Activated CD8-positive, alpha-beta memory T cell treated with anti-CD3 and anti-CD28 coated beads, Interleukin-2, amount 50 U/mL, for 1 hour (primary cell): ENCODE results near the gene ELL2.
"Not testable (repeated sequence)": the region's sequence is repeated elsewhere in the genome, so short reads cannot be mapped to it uniquely, and the experiment has no call there.

ENCODE experiments used
- DNase-seq: peaks from one replicate; pipeline ENCODE4 v3.0.0-alpha.2; 2020; ENCODE audit errors: extremely low read depth

The ELL2 gene

DNA sequence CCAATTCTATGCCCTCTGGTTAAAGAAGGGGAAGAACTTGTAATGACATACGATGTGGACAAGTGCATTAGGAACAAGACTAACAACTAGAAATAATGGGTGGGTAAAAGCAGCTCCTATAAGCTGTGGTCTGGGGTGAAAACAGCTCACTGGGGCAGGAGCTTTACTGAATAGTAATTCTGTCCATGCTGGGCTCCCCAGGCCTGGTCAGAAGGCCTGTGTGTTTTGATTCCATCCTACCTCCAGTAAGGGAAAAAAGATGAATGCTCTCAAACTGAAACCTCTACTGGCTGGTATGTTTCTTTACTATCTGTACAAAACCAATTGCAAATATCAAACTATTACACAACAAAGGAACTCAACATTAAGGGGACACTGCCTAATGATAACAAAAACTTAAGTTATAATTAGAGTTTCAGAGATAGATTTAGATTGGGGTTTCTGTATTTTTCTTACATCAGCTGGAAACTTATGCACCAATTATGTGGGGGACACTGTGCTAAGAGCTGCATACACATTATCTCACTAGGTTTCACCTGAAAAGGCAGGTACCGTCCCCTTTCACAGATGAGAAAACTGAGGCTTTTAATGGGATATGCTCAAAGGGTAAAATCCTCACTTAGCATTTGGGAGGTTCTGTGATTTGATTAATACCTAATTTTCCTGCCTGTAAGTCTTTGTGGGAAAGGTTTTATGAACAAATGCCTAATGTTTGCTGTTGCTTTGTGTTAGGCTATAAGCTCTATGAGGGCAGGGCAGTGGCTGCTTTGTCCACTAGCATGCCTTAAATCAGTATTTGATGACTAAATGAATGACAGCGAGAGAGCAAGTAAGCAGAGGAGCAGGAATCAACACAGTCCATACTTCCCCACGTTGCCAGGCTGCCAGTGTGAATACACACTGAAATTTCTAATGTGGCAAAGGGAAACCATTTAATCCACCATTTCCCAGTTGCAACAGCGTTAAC lies 53.6 kb downstream of the ELL2 start:
- no peak for DNase-seq

DNA sequence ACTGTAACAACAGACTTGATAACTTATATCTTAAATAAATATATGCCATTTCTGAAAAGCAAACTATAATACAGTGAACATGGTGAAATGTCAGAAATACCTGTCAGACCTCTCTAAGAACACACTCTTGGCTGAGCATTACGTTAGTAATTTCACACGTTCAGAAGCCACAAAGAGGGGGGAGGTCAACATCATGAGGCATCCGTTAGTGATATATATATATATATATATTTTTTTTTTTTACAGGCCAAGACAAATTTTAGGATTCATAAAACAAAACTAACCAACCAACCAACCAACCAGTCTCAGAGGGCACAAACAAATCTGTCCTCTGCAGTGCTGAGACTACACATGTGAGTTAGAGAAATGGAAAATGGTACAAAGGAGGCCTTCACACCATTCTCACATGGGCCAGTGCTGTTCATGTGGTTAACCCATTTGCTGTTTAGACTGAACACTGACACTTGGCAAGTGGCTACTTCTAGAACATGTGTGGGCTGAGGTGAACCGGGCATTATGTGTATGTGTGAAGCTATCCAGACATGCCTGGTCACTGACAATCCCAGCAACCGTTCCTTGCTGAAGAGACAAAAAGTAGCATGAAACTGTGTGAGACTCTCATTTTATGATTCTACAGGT lies 54.5 kb downstream of the ELL2 start:
- no peak for DNase-seq

DNA sequence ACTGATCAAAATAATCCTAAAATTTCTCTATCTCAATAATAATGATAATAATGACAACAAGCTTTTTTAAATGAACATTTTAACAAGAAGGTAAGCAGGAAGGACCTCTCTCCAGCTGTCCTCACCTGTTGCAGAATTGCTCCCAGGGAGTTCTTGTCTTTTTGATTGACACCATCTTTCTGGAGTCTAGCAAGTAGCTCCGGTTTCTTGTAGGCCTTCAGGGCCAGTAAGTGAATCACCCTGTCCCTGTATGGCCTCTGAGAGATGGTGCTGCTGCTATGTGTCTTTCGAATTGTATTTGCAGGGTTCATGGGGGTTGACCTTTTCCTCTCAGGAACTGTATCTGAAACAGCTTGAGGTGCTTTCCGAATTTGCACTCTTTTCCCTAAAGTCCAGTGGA lies 55.3 kb downstream of the ELL2 start:
- not testable (repeated sequence) for DNase-seq

DNA sequence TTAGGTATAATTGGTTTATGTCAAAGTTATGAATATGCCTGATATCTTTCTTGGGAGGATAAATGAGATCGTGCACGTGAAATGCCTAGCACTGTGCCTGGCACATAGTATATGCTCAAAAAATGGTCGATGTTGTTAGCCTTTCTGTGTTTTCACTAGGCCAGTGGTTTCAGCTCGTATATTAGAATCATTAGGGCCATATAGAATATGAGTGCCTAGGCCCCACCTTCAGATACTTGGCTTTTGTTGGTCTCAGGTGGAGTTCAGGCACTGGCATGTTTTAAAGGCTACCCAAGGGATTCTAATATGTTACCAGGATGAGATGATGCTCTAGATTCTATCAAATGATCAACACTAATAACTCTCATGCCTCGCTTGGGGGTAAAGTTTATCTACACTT lies 56.8 kb downstream of the ELL2 start:
- DNase-seq = no peak

DNA sequence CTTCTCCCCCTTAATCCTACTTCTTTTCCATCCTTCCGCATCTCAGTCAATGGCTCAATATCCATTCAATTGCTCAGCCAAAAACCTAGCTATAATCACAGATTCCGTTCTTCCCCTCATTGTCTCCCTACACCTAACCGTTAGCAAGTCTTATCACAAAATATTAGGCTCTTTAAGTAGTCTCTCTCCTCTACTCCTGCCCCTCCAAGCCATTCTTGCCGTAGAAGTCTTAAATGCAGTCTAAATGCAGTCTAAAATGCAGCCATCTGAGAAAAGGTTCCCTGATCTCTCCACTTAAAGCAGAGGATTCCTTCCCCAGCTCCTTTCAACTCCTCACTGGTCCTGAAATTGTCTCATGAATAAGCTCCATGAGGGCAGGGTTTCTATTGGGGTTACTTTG lies 57.8 kb downstream of the ELL2 start:
- DNase-seq = no peak

DNA sequence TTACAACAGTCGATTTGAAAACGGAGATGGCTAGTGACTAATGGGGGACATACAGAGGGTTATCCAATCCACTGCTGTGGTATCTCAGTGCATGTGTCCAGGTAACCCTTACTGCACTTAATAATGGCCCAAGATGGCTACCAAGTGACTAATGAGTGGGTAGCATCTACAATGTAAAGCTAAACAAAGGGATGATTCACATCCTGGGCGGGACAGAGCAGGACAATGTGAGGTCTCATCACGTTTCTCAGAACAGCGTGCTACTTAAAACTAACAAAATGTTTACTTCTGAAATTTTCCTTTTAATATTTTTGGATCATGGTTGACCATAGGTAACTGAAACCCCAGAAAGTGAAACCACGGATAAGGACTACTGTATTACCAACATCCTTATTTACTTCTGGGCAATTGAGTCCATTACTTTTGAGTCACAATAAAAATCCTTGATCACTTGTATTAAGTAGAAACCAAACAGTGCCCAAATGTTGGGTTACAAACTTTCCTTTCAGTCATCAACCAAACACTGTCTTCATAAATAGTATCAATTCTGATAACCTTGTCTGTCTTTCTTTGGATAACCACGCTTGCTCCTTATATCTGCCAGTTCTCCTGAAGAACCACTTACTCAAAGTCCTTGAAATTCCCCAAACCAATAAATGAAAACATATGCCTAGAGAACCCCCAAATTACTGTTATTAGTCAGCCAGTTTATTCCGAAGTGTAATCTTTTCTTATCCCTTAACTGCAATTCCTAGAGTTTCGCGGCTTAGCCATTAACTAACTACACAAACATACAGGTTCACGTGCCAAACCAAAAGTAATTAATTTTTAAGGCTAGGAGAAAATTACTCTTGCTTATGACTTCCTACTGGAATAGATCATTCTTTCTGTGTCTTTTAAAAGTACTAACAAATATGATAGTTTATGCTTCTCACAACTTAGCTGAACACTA lies 59.7 kb downstream of the ELL2 start:
- DNase-seq = no peak

DNA sequence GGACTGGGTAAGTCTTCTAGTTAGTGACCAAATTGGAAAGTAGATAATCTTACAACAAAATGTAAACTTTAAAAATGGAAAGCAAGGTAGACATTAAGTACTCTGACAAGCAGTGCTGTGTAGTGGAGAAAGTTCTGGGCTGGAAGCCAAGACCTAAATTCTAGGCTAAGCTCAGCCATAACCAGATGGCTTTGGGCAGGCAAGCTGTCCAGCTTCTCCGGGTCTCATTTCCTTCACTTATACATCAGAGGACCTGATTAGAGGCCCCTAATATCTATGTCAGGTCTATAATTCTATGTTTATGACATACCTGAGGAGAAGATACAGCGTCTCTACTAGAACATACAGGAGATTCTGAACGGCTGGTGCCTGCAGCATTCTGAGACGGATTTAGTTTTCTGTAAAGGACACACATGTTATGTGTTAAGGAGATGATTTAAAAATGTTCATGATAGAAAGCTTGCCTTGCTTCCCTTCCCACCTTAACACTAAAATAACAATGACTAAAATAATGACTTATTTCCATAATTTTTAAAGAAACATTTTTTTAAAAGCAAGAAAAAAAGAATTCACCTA lies 61.2 kb downstream of the ELL2 start:
- no peak for DNase-seq

DNA sequence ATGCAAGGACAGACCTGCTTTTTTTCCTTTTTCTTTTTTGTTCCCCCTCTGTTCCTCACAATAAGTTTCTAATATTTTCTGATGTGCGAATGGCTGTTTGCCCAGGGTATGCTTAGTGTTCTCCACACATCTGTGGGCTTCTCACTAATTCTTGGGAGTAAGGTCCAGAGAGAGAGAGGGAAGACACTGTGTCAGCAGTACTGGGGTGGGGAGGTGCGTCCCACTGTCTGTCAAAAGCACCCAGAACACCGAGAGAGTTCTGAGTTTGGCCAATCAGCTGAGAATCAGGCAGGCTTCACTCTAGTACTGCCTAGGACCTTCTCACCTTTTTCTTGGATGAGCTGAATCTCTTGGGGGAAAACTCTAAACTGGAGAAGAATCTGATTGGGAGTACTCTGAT lies 61.8 kb downstream of the ELL2 start:
- no peak for DNase-seq

DNA sequence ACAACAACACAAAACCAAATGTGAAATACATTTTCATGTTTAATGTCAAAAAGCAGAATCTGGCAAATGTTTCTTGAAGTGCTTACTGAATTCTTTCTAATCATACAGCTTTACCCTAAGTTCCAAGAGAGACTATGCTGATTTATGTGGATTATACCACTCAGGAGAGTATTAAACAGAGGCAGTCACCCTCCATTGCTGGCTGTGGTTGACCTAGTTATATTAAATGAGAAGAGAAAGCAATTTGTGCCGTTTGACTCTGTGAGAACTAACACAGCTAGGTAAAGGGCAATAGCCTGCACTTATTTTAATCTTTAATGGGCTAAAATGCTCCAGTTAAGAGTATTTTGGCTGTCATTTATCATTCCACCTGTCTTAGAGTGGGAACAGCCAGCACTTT lies 62.6 kb downstream of the ELL2 start:
- no peak for DNase-seq

DNA sequence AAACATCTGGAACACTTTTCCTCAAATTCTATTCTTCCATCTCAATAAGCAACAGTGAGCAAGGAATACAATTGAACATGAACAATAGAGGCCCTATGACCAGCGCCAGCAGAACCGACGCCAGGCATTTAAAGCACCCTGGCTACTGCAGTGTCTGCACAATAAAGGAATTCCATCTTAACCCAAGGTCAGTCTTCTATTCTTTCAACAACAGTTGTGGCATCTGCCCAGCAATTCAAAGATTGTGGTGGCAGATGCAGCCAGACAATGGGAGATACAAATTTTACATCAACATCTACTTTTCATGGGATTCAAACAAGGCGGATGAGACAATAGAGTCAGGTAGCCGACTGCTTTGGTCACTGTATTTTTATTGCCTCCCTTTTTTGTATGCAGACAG lies 65.9 kb downstream of the ELL2 start:
- DNase-seq = no peak

DNA sequence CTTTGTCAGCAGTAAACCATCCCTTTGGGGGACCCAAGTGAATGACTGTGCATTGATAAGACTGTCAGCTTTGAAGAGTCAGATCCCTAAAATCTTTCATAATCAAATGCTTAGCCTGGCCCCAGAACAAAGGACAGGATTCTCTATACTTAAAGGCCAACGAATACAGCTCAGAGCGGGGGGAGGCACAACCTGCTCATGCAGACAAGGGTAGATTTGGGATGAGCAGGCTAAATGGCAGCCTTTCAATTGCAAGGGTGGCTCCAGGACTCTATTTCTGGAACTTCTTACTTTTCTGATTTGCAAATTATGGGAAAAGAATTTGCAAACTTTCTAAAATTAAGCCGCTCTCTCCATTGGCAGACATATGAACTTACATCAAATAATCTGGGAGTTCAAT lies 66.4 kb downstream of the ELL2 start:
- DNase-seq = no peak

DNA sequence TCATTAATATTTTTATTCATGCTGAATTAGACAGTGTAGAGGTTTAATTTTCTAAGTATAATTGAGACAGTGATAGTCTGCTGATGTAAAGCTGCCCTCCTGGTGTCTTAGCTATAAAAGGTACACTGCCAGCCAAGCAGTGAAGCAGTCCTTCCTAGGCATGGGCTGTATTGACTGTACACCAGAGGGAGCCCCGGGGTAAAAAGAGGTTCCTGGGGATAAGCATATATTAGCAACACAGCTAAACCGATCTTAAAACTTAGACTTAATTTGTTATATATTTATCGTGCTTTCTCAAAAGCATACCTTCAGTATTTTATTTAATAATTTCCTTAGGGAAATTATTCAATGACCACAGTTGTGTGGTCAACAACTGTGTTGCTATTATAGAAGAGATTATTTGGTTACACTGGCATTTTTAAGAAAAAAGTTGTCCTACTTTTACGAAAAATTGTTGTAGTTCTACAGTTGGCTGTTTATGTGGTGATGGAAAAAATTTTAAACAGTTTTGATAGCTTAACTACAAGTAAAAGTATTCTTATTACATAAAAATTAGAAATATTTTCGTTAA lies 68.8 kb downstream of the ELL2 start:
- no peak for DNase-seq

DNA sequence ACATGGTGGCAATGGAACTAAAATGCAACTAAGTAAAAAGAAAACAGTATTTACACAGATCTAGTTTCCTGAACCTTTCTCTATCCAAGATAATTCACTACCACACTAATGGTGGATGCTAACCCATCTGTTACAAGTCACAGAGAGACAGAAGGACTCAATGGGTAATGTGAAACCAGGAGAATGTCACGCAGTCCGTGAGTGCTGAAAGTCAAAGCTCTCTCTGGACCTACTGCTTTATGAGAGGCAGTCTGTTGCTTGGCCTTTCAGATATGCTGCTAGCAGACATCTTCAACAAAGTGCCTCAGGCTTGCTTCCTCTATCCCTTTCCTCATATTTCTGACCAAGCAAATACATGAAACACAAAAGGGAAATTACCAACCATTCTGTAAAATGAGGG lies 70.2 kb downstream of the ELL2 start:
- no peak for DNase-seq

DNA sequence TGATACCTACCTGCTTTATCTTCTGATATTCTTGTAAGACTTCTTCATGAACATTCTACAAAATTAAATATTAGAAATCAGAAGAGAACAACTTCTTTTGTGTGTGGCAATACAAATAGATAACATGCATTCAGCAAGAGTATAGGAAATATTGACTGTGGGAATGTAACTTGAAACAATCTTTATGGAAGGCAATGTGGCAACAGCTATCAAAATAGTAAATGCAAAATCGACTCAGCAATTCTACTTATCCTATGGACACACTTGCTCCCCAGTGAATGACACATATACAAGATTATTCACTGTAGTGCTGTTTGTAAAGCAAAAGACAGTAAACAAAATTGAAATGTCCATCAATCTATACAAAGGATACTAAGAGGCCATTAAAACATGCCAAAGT lies 72.6 kb downstream of the ELL2 start:
- DNase-seq = no peak

DNA sequence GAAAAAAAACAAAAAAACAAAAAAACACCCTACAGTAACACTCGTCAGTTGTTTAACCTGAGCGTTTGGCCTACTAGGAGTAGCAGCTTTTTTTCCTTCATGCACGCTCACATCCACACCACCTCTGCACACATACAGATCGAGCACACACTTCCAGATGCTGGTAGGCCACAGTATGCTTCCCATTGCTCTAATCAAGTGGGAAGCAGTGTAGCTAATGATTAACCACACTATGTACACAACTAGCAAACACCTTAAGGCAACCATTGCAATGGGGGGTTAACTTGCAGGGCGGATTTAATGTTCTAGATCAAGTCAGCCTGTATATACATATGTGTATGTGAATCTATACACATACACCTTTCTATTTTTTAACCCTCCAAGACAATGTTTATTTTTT lies 73.7 kb downstream of the ELL2 start:
- DNase-seq = no peak

DNA sequence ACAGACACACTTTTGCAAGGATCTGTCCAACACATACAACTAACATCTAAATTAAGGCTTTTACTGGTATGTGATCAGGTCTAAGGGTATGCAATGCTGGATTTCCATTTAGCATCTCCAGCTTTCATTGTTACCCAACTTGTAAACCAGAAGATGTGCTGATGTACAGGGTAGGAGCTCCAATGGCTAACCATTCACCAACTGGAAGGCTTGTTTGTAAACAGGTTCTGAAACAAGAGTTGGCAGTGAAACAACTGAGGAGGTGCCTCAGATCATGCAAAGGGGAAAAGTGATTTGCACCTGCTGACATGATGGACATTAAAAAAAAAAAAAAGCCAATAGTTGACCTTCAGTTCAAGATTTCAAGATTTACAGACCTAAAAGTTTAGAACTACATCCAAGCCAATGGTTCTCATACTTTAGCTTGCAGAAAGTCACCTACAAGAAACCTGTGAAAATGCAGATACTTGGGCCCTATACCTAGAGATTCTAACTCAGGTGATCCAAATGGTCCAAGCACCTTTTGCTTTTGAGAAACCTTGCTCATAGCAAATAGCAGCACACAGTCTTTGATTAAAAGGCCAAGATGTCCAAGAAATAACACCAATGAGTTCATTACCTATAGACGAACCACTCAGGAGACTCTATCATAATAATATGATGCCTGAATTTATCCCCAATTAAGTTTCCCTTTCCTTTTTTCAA lies 75.2 kb downstream of the ELL2 start:
- DNase-seq = no peak

DNA sequence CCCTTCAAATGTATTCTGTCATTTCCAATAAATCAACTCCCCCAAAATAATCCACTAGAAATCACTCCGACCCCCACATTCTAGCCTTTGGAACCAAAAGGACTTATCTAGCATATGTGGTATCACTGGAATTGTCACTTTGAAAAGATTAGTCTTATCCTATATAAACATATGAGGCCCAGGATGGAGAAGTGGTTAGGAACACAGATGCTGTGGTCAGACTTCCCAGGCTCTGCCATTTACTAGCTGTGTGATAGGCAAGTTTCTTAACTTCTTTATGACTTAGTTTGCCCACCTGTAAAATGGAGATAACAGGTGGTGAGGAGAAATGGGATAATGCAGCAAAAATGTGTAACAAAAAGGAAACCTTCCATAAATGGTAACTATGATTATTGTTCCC lies 77.1 kb downstream of the ELL2 start:
- DNase-seq = no peak

DNA sequence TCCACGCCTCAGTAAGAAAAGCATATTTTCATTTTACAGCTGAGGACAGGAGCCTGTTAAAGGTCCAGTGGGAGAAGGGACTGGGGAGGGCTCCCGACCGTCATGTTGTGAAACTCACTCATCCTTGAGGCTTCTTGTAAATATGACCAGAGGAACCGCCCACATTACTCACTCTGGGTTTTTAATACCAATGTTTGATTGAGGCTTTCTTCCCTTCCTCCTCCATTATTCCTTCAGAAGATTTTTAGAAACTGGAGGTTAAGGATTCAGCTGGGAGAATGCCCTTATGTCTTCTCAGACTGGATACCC lies 77.7 kb downstream of the ELL2 start:
- no peak for DNase-seq

DNA sequence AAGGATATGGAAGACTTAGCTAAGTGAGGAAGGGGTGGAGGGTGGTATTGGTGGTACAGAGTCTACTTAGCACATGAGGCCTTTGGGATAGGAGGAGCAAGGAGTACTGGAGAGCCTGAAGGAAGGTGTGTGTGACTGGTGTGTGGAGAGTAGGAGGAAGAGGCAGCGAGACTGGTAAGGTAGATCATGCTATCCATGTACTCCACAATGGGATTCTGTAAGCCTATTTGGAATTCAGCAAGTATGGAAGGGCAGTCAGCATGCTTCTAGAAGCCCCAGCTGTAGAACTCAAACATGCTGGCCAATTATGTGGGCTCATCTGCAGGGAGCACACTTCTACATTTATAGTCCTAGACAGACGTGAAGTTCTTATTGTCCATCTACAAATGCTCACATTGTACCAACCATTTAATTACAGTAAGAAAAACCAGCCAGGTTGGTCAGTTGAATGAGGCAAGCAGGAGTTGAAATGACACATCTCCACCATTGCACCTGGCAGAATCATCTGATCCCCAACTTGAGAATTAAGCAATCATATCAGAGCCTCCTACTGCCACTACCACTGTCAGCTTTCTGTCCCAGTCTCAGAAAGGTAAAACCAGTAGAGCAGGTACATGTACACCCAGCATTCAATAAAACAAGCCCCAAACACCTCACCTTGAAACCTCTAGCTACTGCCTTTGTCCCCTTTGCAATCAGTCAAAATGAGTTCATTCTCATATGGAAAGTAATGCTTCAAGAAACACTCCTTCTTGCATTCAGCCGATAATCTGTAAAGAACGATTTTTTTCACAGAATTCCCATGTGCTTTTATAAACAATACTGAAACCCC lies 78.2 kb downstream of the ELL2 start:
- DNase-seq = no peak

DNA sequence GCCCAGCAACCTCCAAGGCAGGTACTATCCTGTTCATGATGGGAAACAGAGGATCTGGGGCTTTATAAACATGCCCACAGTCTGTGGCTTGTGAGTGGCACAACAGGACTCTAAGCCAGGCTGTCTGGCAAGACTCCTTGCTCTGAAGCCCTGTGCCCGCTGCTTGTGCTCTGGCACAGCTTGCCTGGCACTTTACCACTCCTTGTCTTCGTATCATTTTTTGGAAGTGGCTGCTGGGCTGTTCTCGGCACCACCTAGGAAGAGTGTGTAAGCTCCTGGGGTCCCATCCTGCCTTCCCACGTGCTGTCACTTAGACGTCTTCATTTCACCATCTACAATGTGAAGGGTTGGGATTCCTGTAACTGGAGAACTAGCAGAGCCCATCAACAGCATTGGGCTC lies 79.8 kb downstream of the ELL2 start:
- DNase-seq = no peak
